Measurements from ENCODE around the gene CCL28. TPM values are rescaled to one million over a fixed set of nuclear protein-coding genes. Genes with fewer than 3 reads are reported as not detected.

The CCL28 gene
- total RNA-seq, 1 experiment from 2014 or later: not detected

- no peak overlapping the region for H2BK15ac ChIP-seq (ENCODE audit: low read depth, low read length)
- no peak overlapping the region for H2BK120ac ChIP-seq (ENCODE audit: low read depth, low read length, poor library complexity, severe bottlenecking)
- H3K27me3 Mint-ChIP-seq (ENCODE audit: low read depth): peaks cover 3% of the 10 kb centered on the region; the same call in 1 of the 2 replicates
- no peak overlapping the region for H3K9ac ChIP-seq (ENCODE audit: extremely low read depth, insufficient read length, low read length)
- H3T11ph ChIP-seq (ENCODE audit: low read length): no peak overlapping the region
- no peak overlapping the region for H2AK5ac ChIP-seq (ENCODE audit: insufficient read length, low read length)
- H3K23me2 ChIP-seq (ENCODE audit: insufficient read length, low read depth, low read length, poor library complexity, severe bottlenecking): no peaks in the 10 kb centered on the region
- H3K4me3 Mint-ChIP-seq: no peak overlapping the region
- no peak overlapping the region for H2BK20ac ChIP-seq (ENCODE audit: low read depth, low read length, poor library complexity, severe bottlenecking)
- no peak overlapping the region for H3K23ac ChIP-seq (ENCODE audit: insufficient read length, low read depth, low read length)
- no peaks in the 10 kb centered on the region for H4K20me1 ChIP-seq (ENCODE audit: control insufficient read depth, insufficient read depth, insufficient read length)
- no peaks in the 10 kb centered on the region; the same call in 1 of the 2 replicates for H3K4me1 ChIP-seq (ENCODE audit: insufficient read depth, low read length)
- no peak overlapping the region for H4K91ac ChIP-seq (ENCODE audit: insufficient read length, low read depth, low read length)
- H4K8ac ChIP-seq (replicated peaks; ENCODE audit: insufficient read length, low read depth, low read length): no peak overlapping the region
- H3K4ac ChIP-seq (ENCODE audit: low read depth, low read length): no peak overlapping the region
- H3K18ac ChIP-seq (ENCODE audit: insufficient read length, low read depth, low read length): no peak overlapping the region
- H3K9me3 ChIP-seq (ENCODE audit: control insufficient read depth, low read depth, low read length): no peaks in the 10 kb centered on the region
- no peak overlapping the region for H2BK5ac ChIP-seq (ENCODE audit: insufficient read length, low read length)
- WGBS (ENCODE audit: extremely low coverage, insufficient read length, low lambda C conversion rate): no CpG with 5 or more reads among the region's 3 CpGs
- H2AFZ ChIP-seq (ENCODE audit: low read length): no peak overlapping the region
- H3K79me2 ChIP-seq (ENCODE audit: insufficient read depth, low read length): no peaks in the 10 kb centered on the region
- H2BK12ac ChIP-seq (ENCODE audit: insufficient read length, low read depth, low read length): no peak overlapping the region
- no peak overlapping the region for H4K5ac ChIP-seq (ENCODE audit: insufficient read length, low read depth, low read length)
- no peak overlapping the region for H3K4me2 ChIP-seq (ENCODE audit: insufficient read depth, insufficient read length, low read length)
- no peak for TF ChIP-seq CTCF (conservative IDR thresholded peaks at IDR 0.05)
- no peak for DNase-seq
- H3K56ac ChIP-seq (ENCODE audit: insufficient read length, low read depth, low read length): no peak overlapping the region
- H3K27ac Mint-ChIP-seq: no peak overlapping the region
- no peak overlapping the region for H3K27ac ChIP-seq (ENCODE audit: insufficient read length, low read depth, low read length)
- no peak overlapping the region for H3K14ac ChIP-seq (ENCODE audit: insufficient read depth, low read length)
- no peaks in the 10 kb centered on the region for H3K27me3 ChIP-seq (ENCODE audit: insufficient read depth, low read length)
- no peaks in the 10 kb centered on the region for H3K79me1 ChIP-seq (ENCODE audit: insufficient read depth, low read depth, low read length, poor library complexity, severe bottlenecking)
- H3K36me3 Mint-ChIP-seq (ENCODE audit: insufficient read depth in 1 of 3, low read depth in 3 of 3): no peaks in the 10 kb centered on the region; a peak in 1 of 7 replicates
- no peaks in the 10 kb centered on the region for H3K9me3 Mint-ChIP-seq
- H3K4me1 Mint-ChIP-seq: peaks cover 8 to 9% of the 10 kb centered on the region in 2 experiments
Observed at GRCh38 chr5:43416803-43417394, 4.7 kb upstream of the CCL28 start.

Measured in H9 (cell line).